Fibroblast of lung (primary cell): ENCODE measurements around the gene ELOVL2.

Source experiments
- CTCF ChIP-seq, 2 donors: IDR thresholded peaks in 1 of 2; conservative IDR thresholded peaks in 1 of 2; 1 replicate in 1 of 2; 2 replicates in 1 of 2; pipeline ENCODE4 v1.5.1; 2011 to 2012; ENCODE audit warnings: low read length in 2 of 2, control low read depth in 1 of 2, inconsistent platforms in 1 of 2, low read depth in 1 of 2, mild to moderate bottlenecking in 1 of 2
- EZH2 ChIP-seq: IDR thresholded peaks from 2 replicates; pipeline ENCODE4 v1.5.1; 2012; ENCODE audit warnings: low read length, control low read depth, mild to moderate bottlenecking; ENCODE audit errors: missing control alignments

GRCh38 chr6:11027565-11028110, 16.5 kb downstream of the ELOVL2 start:
- TF ChIP-seq CTCF (conservative IDR thresholded peaks at IDR 0.05 in 1 of 2, IDR thresholded peaks at IDR 0.05 in 1 of 2; ENCODE audit: low read depth in 1 of 2, low read length in 2 of 2) (no peak), EZH2 (no peak)
